Stimulated activated naive B cell treated with anti-CD40 and anti-IgM and Interleukin-4, amounts not matched to agents 10 μg/mL and 1 μg/mL and 100 μg/mL, for 72 hours (primary cell): Measurements from ENCODE around the gene CD180.

Experiments
- ATAC-seq, 2 donors: fragments of 150-1000 bp; cut with Tn5 transposase; replicated peaks; 2 replicates each; pipeline ENCODE4 v1.10.0; 2021; ENCODE audit warnings: moderate library complexity in 1 of 2
- DNase-seq: peaks from one replicate; pipeline ENCODE4 v3.0.0; 2021
- H3K27ac Mint-ChIP-seq: one replicate; pipeline ENCODE4 v1.8.0; 2022; ENCODE audit warnings: mild to moderate bottlenecking, mixed read lengths
- H3K27me3 Mint-ChIP-seq, 2 donors: one replicate each; pipeline ENCODE4 v1.8.0; 2022; ENCODE audit warnings: mixed read lengths in 2 of 2
- H3K36me3 Mint-ChIP-seq, 2 donors: one replicate each; pipeline ENCODE4 v1.8.0; 2022; ENCODE audit warnings: mixed read lengths in 2 of 2, mild to moderate bottlenecking in 1 of 2
- H3K4me1 Mint-ChIP-seq, 2 donors: one replicate each; pipeline ENCODE4 v1.8.0; 2022; ENCODE audit warnings: mixed read lengths in 2 of 2, mild to moderate bottlenecking in 1 of 2
- H3K4me3 Mint-ChIP-seq, 2 donors: one replicate each; pipeline ENCODE4 v1.8.0; 2022; ENCODE audit warnings: mild to moderate bottlenecking in 2 of 2, mixed read lengths in 2 of 2, moderate library complexity in 1 of 2
- H3K9me3 Mint-ChIP-seq, 2 donors: one replicate each; pipeline ENCODE4 v1.8.0; 2022; ENCODE audit warnings: mixed read lengths in 2 of 2, mild to moderate bottlenecking in 1 of 2

The CD180 gene

DNA sequence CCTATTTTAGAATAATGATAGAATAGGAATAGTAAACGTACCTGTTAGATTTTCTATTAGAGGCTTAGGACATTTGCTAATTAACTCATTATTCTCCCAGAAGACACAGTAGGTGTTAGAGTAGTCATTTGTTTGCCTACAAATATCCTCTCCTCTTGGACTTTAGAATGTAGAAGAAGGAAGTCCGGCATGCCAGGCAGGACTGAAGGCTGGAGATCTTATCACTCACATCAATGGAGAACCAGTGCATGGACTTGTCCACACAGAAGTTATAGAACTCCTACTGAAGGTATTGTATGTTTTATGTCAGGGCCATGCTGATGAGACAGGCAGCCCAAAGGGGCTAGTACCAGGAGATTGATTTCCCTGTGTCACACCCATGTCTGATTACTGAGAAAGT, 43.3 kb downstream of the CD180 start:
- DNase-seq (no peak), ATAC-seq (no peak)
- peaks cover 0 to 5% of the 10 kb centered on the region in 2 donors for H3K36me3 Mint-ChIP-seq
- H3K27ac Mint-ChIP-seq, result no peak overlapping the region
- no peak overlapping the region for H3K4me3 Mint-ChIP-seq
- H3K4me1 Mint-ChIP-seq, result peaks cover 8 to 17% of the 10 kb centered on the region in 2 donors
- H3K27me3 Mint-ChIP-seq, result no peaks in the 10 kb centered on the region
- no peaks in the 10 kb centered on the region for H3K9me3 Mint-ChIP-seq

DNA sequence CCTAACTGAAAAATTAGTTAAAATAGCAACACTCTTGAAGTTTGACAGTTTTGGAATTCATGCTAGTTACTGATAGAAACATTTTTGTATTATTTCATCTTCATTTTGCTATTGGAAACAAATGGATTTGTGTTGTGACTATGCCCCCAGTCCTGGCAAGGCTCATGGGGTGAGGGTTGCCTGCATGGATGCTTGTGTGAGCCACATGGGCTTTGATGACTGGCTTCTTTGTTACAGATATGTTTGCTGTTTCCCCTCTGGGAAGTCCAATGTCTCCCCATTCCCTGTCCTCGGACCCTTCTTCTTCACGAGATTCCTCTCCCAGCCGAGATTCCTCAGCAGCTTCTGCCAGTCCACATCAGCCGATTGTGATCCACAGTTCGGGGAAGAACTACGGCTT, 44.2 kb downstream of the CD180 start:
- no peaks in the 10 kb centered on the region for H3K9me3 Mint-ChIP-seq
- no peaks in the 10 kb centered on the region for H3K27me3 Mint-ChIP-seq
- H3K27ac Mint-ChIP-seq, result no peak overlapping the region
- H3K4me3 Mint-ChIP-seq, result no peak overlapping the region
- peaks cover 7 to 14% of the 10 kb centered on the region in 2 donors for H3K4me1 Mint-ChIP-seq
- no peak for ATAC-seq
- no peak for DNase-seq
- peaks cover 0 to 5% of the 10 kb centered on the region in 2 donors for H3K36me3 Mint-ChIP-seq

DNA sequence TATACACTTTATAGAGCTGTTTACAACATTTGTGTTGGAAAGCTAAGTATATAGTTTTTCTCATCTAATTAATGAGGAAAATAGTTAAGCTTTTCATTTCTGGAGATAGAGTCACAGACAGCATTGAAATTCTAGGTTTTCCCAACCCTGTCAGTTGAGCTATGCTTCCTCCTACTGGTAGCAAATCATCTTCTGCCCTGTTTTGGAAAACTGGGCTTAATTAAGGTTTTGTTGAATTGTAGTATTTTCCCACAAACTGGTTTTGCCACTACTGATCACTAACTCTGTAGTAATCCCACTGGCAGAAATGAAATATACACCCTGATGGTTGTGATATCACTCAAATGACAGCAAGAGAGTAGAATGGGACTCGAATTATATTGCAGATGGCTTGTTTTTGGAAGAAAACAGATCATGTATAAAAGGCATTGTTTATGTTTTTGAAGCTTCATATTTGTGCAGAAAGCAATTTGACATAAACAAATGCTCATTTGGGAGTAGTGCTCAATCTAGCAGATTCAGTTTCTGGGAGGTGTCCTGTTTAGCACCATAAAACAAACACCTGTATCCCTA, 46.6 kb downstream of the CD180 start:
- H3K4me1 Mint-ChIP-seq, result peaks cover 0 to 9% of the 10 kb centered on the region in 2 donors
- ATAC-seq, result no peak
- DNase-seq, result no peak
- H3K4me3 Mint-ChIP-seq, result no peak overlapping the region
- no peaks in the 10 kb centered on the region for H3K9me3 Mint-ChIP-seq
- peaks cover 0 to 10% of the 10 kb centered on the region in 2 donors for H3K36me3 Mint-ChIP-seq
- no peak overlapping the region for H3K27ac Mint-ChIP-seq
- H3K27me3 Mint-ChIP-seq, result no peaks in the 10 kb centered on the region

DNA sequence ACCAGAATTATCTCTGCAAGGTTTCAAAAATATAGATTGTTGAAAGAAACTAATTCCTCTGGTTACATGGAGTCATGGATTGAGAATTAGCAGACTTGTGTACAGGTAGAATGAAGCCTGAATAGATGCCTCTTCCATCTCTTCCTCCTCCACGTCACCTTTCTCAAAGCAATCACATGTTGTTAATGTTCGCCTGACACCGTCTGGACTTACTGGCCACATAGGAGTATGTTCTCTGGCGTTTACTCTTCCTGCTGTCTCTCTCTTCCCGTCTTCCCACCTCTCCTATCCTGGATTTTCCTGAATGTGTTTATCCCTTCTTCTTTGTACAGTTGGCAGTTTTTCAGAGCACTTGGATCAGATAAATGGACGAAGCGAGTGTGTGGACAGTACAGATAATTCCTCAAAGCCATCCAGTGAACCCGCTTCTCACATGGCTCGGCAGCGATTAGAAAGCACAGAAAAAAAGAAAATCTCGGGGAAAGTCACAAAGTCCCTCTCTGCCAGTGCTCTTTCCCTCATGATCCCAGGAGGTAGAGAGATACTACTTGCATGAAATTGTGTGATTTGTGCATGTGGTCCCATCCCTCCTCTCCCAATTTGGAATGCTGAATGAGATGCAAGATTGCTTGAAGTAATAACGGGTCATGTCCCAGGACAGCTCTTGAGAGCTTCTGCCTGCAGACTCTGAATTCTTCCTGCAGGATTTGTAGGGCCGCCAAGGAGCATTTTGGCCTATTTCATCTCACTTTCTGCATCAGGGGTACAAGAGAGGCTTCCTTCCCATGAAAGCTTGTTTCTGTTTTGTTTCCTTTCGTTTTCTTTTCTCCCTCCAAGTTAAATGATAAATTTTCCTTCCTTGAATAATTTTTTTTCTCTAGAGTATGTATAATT, 47.3 kb downstream of the CD180 start:
- no peak overlapping the region for H3K27ac Mint-ChIP-seq
- no peaks in the 10 kb centered on the region for H3K9me3 Mint-ChIP-seq
- ATAC-seq (no peak), DNase-seq (no peak)
- no peaks in the 10 kb centered on the region for H3K27me3 Mint-ChIP-seq
- peaks cover 0 to 10% of the 10 kb centered on the region in 2 donors for H3K36me3 Mint-ChIP-seq
- no peak overlapping the region for H3K4me3 Mint-ChIP-seq
- H3K4me1 Mint-ChIP-seq, result peaks cover 0 to 9% of the 10 kb centered on the region in 2 donors

DNA sequence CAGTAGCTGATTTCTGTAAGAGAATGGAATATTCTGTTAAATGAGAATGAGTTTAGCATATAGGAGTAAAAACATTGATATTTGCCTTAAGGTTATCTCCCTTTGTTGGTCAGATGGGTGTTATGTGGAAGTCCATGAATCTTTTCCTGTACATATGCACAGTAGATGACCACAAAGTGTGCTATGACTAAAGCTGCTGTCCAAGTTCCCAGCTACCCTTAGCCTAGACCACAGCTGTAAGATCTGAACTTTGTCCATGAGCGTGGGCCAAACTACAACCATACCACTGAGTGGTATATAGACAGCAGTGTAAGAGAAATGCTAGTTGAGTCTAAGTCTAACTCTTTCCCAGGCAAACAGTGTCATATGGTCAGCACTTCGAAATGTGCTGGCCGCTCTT, 48.8 kb downstream of the CD180 start:
- Mint-ChIP-seq H3K9me3 (no peaks in the 10 kb centered on the region), H3K36me3 (peaks cover 2 to 11% of the 10 kb centered on the region in 2 donors), H3K4me3 (no peak overlapping the region), H3K27ac (no peak overlapping the region), H3K4me1 (peaks cover 0 to under 1% of the 10 kb centered on the region in 2 donors), H3K27me3 (no peaks in the 10 kb centered on the region)
- ATAC-seq (no peak), DNase-seq (no peak)

DNA sequence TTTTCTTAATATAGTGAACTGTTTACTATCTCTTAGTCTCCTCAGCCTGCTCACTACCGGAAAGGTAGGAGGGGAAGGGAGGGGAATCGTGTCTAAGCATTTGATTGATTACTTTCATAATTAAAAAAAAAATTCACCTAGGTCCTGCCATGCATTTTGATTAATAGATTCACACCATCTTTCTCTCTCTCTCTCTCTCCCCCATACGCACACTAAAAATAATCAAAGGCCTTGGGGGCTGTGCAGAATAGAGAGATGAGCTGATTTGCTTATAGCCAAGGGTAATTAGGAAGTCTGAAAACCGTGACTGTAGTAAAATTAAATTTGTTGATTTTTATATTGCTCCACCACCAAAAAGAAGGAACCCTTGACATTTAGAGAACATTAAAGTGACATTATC, 49.6 kb downstream of the CD180 start:
- Mint-ChIP-seq H3K4me3 (no peak overlapping the region), H3K27ac (no peak overlapping the region), H3K9me3 (no peaks in the 10 kb centered on the region), H3K27me3 (no peaks in the 10 kb centered on the region), H3K36me3 (peaks cover 6 to 15% of the 10 kb centered on the region in 2 donors), H3K4me1 (no peaks in the 10 kb centered on the region)
- ATAC-seq (no peak), DNase-seq (no peak)

DNA sequence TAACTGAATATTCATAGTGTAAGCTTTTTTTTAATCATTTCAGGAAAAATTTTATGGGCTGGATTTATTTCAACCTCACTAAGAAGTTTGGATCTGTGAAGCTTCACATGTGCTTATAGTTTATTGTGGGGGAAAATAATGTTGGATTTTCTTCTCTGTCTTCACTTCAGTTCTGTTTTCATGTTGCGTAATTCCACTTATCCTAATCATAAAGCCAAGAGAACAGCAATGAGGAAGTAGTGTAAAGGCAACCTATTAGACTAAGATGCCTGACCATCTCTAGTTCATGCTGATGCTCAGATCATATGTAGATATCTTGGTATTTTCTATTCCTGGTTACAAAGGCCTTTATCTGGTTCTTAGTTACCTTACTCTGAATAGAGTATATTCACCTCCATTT, 50.0 kb downstream of the CD180 start:
- no peak for ATAC-seq
- H3K4me3 Mint-ChIP-seq, result no peak overlapping the region

DNA sequence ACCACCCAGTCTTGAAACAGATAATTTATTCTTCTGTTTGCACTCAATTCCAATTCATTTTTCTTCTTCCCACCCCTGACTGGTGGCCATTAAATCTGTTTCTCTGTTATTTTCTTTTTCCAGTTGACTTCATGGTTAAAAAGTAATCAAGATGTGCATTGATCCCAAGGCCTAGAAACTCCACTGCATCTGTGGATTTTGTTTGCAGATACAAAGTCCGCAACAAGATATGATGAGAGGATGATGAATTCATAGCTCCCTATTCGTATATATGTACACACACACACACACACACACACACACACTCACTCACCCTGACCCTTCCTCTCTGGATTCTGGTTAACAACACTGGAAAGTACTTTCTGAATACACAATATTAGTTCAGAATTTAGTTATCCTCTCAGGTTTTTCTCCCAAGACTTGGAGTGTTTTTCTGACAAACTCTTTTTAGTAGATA, 52.4 kb downstream of the CD180 start:
- Mint-ChIP-seq H3K36me3 (peaks cover 6 to 10% of the 10 kb centered on the region in 2 donors), H3K4me3 (no peak overlapping the region), H3K27ac (no peak overlapping the region), H3K9me3 (no peaks in the 10 kb centered on the region), H3K4me1 (no peaks in the 10 kb centered on the region), H3K27me3 (no peaks in the 10 kb centered on the region)
- no peak for DNase-seq
- ATAC-seq, result no peak

More for the DNA sequence above, 50.0 kb downstream of the CD180 start:
- Mint-ChIP-seq H3K4me1 (no peaks in the 10 kb centered on the region), H3K36me3 (peaks cover 6 to 15% of the 10 kb centered on the region in 2 donors), H3K9me3 (no peaks in the 10 kb centered on the region), H3K27ac (no peak overlapping the region), H3K27me3 (no peaks in the 10 kb centered on the region)
- DNase-seq, result no peak

DNA sequence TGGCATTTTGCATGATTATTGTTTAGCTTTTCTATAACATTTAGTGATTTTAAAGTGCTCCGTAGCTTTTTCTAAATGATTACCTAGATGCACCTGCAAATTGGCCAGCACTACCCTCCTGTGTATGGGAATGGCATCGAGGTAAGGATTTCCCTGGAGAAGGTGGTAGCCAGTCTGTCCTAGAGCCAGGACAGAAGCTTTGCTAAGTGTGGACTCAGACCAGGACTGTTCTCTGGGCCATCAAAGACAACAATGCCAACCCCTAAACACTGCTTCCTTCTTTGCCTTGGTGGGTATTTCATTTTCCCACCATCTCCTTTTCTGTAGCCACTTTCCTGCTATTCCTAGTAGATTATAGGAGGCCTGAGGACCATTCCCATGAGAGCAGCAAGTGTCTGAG, 53.0 kb downstream of the CD180 start:
- Mint-ChIP-seq H3K4me3 (no peak overlapping the region), H3K4me1 (no peaks in the 10 kb centered on the region), H3K27me3 (no peaks in the 10 kb centered on the region), H3K9me3 (no peaks in the 10 kb centered on the region), H3K27ac (no peak overlapping the region), H3K36me3 (peaks cover 6 to 10% of the 10 kb centered on the region in 2 donors)
- DNase-seq (no peak), ATAC-seq (no peak)

DNA sequence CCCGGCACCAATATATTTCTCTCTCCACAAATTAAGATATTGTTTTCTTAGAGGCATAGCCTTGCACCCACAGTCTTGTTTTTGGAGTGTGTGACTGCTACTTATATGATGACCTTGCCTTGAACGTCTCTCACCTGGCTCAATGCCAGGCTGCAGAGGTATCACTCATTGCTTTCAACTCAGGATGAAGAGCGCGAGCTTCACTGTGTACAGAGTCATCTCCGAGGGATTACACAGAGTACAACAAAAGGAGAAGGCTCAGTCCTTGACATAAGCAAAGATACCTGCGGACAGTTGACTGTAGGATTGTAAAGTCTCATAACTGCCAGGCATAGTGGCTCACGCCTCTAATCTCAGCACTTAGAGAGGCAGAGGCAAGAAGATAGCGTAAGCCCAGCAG, 53.8 kb downstream of the CD180 start:
- H3K9me3 Mint-ChIP-seq, result no peaks in the 10 kb centered on the region
- H3K27me3 Mint-ChIP-seq, result no peaks in the 10 kb centered on the region
- peaks cover 6 to 10% of the 10 kb centered on the region in 2 donors for H3K36me3 Mint-ChIP-seq
- DNase-seq (no peak), ATAC-seq (no peak)
- no peaks in the 10 kb centered on the region for H3K4me1 Mint-ChIP-seq
- no peak overlapping the region for H3K27ac Mint-ChIP-seq
- H3K4me3 Mint-ChIP-seq, result no peak overlapping the region

DNA sequence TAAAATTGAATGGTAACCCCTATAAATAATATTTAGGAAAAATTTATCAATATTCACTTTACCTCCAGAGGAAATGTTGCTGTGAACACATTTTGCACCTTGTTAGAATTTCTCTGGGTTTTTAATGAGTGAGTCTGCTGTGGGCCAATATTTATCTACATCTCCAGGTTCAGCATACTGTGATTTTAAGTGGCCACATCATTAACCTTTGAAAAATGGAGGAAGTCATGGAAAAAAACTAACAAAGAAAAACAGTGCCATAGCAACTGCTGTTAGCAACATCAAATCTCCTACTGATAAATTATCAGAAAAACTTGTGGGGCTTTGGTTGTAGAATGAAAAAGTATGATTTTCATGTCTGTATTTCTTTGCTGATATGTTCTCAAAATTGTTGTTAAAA, 55.0 kb downstream of the CD180 start:
- H3K4me3 Mint-ChIP-seq, result no peak overlapping the region
- DNase-seq (no peak), ATAC-seq (no peak)
- H3K4me1 Mint-ChIP-seq, result no peaks in the 10 kb centered on the region
- H3K27ac Mint-ChIP-seq, result no peak overlapping the region
- peaks cover 6 to 10% of the 10 kb centered on the region in 2 donors for H3K36me3 Mint-ChIP-seq
- H3K27me3 Mint-ChIP-seq, result no peaks in the 10 kb centered on the region
- no peaks in the 10 kb centered on the region for H3K9me3 Mint-ChIP-seq

DNA sequence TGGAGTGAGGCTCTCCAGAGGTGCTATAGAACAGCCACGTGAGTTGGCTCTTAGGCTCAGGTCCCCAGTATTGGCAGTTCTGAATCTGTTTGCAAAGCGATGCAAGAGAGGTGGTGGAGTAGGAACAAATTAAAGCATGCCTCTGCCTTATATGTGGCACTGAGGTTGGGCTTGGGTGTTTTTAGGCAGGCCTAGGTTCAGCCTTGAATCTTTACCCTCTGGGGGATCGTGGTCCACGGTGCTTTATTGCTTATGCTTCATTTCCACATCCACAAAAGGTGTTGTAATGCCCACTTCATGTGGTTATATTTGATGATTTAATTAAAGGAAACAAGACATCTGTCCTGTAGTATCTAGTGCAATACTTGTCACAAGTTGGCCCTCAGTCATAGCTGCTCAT, 56.2 kb downstream of the CD180 start:
- ATAC-seq (no peak), DNase-seq (no peak)
- Mint-ChIP-seq H3K27ac (no peak overlapping the region), H3K27me3 (no peaks in the 10 kb centered on the region), H3K4me3 (no peak overlapping the region), H3K36me3 (peaks cover 7 to 9% of the 10 kb centered on the region in 2 donors), H3K4me1 (no peaks in the 10 kb centered on the region), H3K9me3 (no peaks in the 10 kb centered on the region)

DNA sequence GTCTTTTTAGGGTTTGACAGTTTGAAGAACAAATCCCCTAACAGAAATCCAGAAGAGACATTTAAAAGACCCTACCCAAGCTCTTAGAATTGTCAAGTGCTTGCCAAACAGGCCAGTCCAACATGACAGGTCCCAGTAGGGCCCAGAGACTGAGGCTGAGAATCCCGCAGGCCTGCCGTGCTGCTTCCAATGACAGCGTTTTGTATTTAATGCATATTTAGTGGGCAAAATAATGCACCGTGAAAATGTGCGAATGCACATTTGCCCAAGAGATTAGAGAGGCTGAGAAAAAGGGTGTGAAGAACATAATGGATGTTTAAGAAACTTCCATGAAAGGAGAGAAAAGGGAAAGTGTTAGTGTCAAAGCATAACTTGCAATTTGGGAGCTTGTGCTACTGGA, 57.6 kb downstream of the CD180 start:
- DNase-seq (no peak), ATAC-seq (no peak)
- Mint-ChIP-seq H3K36me3 (peaks cover 5 to 7% of the 10 kb centered on the region in 2 donors), H3K27ac (no peak overlapping the region), H3K9me3 (no peaks in the 10 kb centered on the region), H3K4me1 (no peaks in the 10 kb centered on the region), H3K4me3 (no peak overlapping the region), H3K27me3 (no peaks in the 10 kb centered on the region)

DNA sequence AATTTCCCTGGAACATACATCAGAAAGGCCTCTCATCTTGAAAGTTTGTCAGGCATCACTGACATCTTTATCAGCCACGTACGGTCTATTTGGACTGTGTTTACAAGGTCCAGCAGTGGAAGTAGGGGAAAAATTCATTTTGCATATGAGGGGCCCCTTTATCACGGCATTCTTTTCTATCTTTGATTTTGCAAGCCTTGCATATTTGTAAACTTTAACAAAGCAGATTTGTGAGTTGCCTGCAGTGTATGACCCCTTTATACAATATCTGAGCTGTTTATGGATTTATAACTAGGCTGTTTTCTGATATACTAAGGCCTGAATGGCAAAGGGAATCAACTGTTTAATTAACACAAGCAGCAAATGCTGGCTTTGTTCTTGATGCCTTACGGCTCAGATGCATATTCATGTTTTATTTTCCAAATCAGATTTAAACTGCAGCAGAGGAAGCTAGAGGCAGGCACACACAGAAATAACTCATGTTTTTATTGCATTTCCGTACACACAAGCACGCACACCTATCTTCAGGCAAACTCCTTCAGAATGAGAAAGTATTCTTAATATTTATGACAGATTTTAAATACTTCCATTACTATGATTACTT, 61.1 kb downstream of the CD180 start:
- H3K27ac Mint-ChIP-seq, result no peak overlapping the region
- DNase-seq (no peak), ATAC-seq (no peak)
- H3K4me1 Mint-ChIP-seq, result no peaks in the 10 kb centered on the region
- H3K27me3 Mint-ChIP-seq, result no peaks in the 10 kb centered on the region
- H3K9me3 Mint-ChIP-seq, result no peaks in the 10 kb centered on the region
- H3K4me3 Mint-ChIP-seq, result no peak overlapping the region
- H3K36me3 Mint-ChIP-seq, result peaks cover 0 to 1% of the 10 kb centered on the region in 2 donors

DNA sequence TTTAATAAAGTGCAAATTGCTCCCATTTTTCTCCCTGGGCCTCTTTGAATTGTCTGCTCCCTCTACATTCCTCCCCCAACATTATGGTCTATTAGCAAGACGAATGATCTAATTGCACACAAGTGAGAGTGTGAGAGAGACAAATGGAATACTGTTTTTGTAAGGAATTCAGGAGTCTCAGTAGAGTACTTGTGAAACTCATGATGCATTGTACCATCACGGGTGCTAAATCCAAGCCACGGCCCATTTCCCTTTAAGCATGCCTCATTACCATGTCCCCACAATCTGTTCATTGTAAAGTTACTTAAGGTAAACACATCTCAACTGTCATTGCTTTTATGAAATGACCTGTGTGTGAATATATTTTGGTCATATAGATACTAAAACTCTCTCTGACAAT, 62.8 kb downstream of the CD180 start:
- Mint-ChIP-seq H3K27me3 (no peaks in the 10 kb centered on the region), H3K27ac (no peak overlapping the region), H3K9me3 (no peaks in the 10 kb centered on the region), H3K4me1 (no peaks in the 10 kb centered on the region), H3K36me3 (peaks cover 0 to 1% of the 10 kb centered on the region in 2 donors), H3K4me3 (no peak overlapping the region)
- ATAC-seq (no peak), DNase-seq (no peak)
